ENCODE results near the gene RHEX. TPM values are rescaled to one million over a fixed set of nuclear protein-coding genes. Genes with fewer than 3 reads are reported as not detected.
A peak's percentile ranks its signal among the peaks of the same experiment; 100 is the strongest.

Gene RHEX
- total RNA-seq, 2 donors from 2014 or later: 3.9 TPM; not detected in 1

- Histone ChIP-seq H3K27ac (no peak overlapping the region), H3K9me3 (no peaks in the 10 kb centered on the region), H3K4me1 (replicated peaks) (no peaks in the 10 kb centered on the region), H3K36me3 (no peaks in the 10 kb centered on the region), H3K27me3 (replicated peaks; ENCODE audit: insufficient read depth) (no peaks in the 10 kb centered on the region), H3K4me3 (no peak overlapping the region)
- WGBS: 67% methylated on average over 4 of the region's 4 CpGs
- DNase-seq (ENCODE audit: low spot score): no peak
- intact Hi-C loops (cut with DNase I): no loop called here
- TF ChIP-seq CTCF (IDR thresholded peaks at IDR 0.05) (no peak), POLR2A (IDR thresholded peaks at IDR 0.05) (no peak), POLR2AphosphoS5 (IDR thresholded peaks at IDR 0.05) (no peak)
These were observed 31.2 kb upstream of the RHEX start for GRCh38 chr1:206021626-206022365.

GRCh38 chr1:206022766-206023165, 30.2 kb upstream of the RHEX start:
- Histone ChIP-seq H3K27me3 (replicated peaks; ENCODE audit: insufficient read depth) (no peaks in the 10 kb centered on the region), H3K9me3 (no peaks in the 10 kb centered on the region), H3K36me3 (no peaks in the 10 kb centered on the region), H3K4me1 (replicated peaks) (no peaks in the 10 kb centered on the region), H3K27ac (no peak overlapping the region), H3K4me3 (no peak overlapping the region)
- no peak for DNase-seq (ENCODE audit: low spot score)
- WGBS: 86% methylated on average over 7 of the region's 7 CpGs
- TF ChIP-seq CTCF (IDR thresholded peaks at IDR 0.05) (no peak), POLR2AphosphoS5 (IDR thresholded peaks at IDR 0.05) (no peak), POLR2A (IDR thresholded peaks at IDR 0.05) (no peak)
- intact Hi-C loops (cut with DNase I): no loop called here

GRCh38 chr1:206023695-206024094, 29.3 kb upstream of the RHEX start, which contains the start of gene CTSE:
TSS of gene CTSE (minus strand) at chr1:206023895. CDS start at chr1:206023791, 104 bp downstream.
- no peak for DNase-seq (ENCODE audit: low spot score)
- no peaks in the 10 kb centered on the region for H3K36me3 ChIP-seq
- TF ChIP-seq CTCF (IDR thresholded peaks at IDR 0.05) (no peak), POLR2A (IDR thresholded peaks at IDR 0.05) (no peak), POLR2AphosphoS5 (IDR thresholded peaks at IDR 0.05) (no peak)
- H3K4me1 ChIP-seq (replicated peaks): no peaks in the 10 kb centered on the region
- intact Hi-C loops (cut with DNase I): no loop called here
- no peak within 1 kb of the TSS for H3K27ac ChIP-seq
- WGBS: 88% methylated on average over 11 of the region's 11 CpGs
- no peaks in the 10 kb centered on the region for H3K27me3 ChIP-seq (replicated peaks; ENCODE audit: insufficient read depth)
- no peak within 1 kb of the TSS for H3K4me3 ChIP-seq
- H3K9me3 ChIP-seq: no peaks in the 10 kb centered on the region

GRCh38 chr1:206025283-206025820, 27.6 kb upstream of the RHEX start:
- H3K4me1 ChIP-seq (replicated peaks): no peaks in the 10 kb centered on the region
- no peaks in the 10 kb centered on the region for H3K9me3 ChIP-seq
- intact Hi-C loops (cut with DNase I): no loop called here
- TF ChIP-seq POLR2AphosphoS5 (IDR thresholded peaks at IDR 0.05) (no peak), CTCF (IDR thresholded peaks at IDR 0.05) (no peak), POLR2A (IDR thresholded peaks at IDR 0.05) (no peak)
- peaks cover 4% of the 10 kb centered on the region for H3K27me3 ChIP-seq (replicated peaks; ENCODE audit: insufficient read depth)
- no peak overlapping the region for H3K4me3 ChIP-seq
- H3K36me3 ChIP-seq: no peaks in the 10 kb centered on the region
- 61% methylated on average over 3 of the region's 3 CpGs for WGBS
- no peak overlapping the region for H3K27ac ChIP-seq
- no peak for DNase-seq (ENCODE audit: low spot score)

GRCh38 chr1:206029484-206029883, 23.5 kb upstream of the RHEX start:
- peak; percentile 51 for DNase-seq (ENCODE audit: low spot score)
- H3K4me3 ChIP-seq: no peak overlapping the region
- no peaks in the 10 kb centered on the region for H3K9me3 ChIP-seq
- H3K27me3 ChIP-seq (replicated peaks; ENCODE audit: insufficient read depth): peaks cover 4% of the 10 kb centered on the region
- H3K27ac ChIP-seq: no peak overlapping the region
- no peaks in the 10 kb centered on the region for H3K36me3 ChIP-seq
- H3K4me1 ChIP-seq (replicated peaks): no peaks in the 10 kb centered on the region
- no peak for TF ChIP-seq POLR2A (IDR thresholded peaks at IDR 0.05)
- peak; percentile 12 for TF ChIP-seq POLR2AphosphoS5 (IDR thresholded peaks at IDR 0.05)
- 11% methylated on average over 4 of the region's 4 CpGs for WGBS
- intact Hi-C loops (cut with DNase I): no loop called here
